Activated T-cell treated with anti-CD3 and anti-CD28 coated beads, Interleukin-2, amount 50 U/mL, for 24 hours (primary cell): ENCODE measurements around the gene TP53RK.

ENCODE experiments used
- DNase-seq: peaks from one replicate; pipeline ENCODE4 v3.0.0-alpha.2; 2020
- H3K27ac Mint-ChIP-seq: 2 replicates; pipeline ENCODE4 v1.8.0; 2020; ENCODE audit warnings: mild to moderate bottlenecking, mixed read lengths
- H3K27me3 Mint-ChIP-seq: 2 replicates; pipeline ENCODE4 v1.8.0; 2020; ENCODE audit warnings: mixed read lengths
- H3K36me3 Mint-ChIP-seq: 2 replicates; pipeline ENCODE4 v1.8.0; 2020; ENCODE audit warnings: low read depth, mixed read lengths
- H3K4me1 Mint-ChIP-seq: 2 replicates; pipeline ENCODE4 v1.8.0; 2020; ENCODE audit warnings: low read depth, mixed read lengths
- H3K4me3 Mint-ChIP-seq: 2 replicates; pipeline ENCODE4 v1.8.0; 2020; ENCODE audit warnings: mild to moderate bottlenecking, moderate library complexity, mixed read lengths
- H3K9me3 Mint-ChIP-seq: 2 replicates; pipeline ENCODE4 v1.8.0; 2020; ENCODE audit warnings: mixed read lengths

Gene TP53RK

DNA sequence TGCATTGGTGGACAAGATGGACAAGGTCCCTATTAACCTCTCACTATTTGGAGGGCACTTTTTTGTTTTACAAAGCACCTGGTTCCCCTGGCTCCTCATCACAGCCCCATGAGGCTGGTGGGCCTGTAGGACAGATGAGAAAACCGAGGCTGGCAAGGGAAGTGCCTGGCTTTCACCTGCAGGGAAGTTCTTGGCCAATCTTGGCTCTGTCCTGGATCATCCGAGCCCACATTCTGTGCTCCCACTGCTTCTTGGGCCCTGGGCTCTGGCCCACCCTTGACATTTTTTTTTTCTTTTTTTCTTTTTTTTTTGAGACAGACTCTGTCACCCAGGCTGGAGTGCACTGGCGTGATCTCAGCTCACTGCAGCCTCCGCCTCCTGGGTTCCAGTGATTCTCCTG lies 52.7 kb downstream of the TP53RK start:
- no peak for DNase-seq
- no peak overlapping the region for H3K4me3 Mint-ChIP-seq
- no peaks in the 10 kb centered on the region for H3K9me3 Mint-ChIP-seq
- H3K4me1 Mint-ChIP-seq = no peaks in the 10 kb centered on the region
- no peak overlapping the region for H3K27ac Mint-ChIP-seq
- H3K27me3 Mint-ChIP-seq = peaks cover 44% of the 10 kb centered on the region
- no peaks in the 10 kb centered on the region for H3K36me3 Mint-ChIP-seq

- Mint-ChIP-seq H3K4me3 (no peak overlapping the region), H3K27me3 (peaks cover 48% of the 10 kb centered on the region), H3K27ac (no peak overlapping the region), H3K4me1 (no peaks in the 10 kb centered on the region), H3K9me3 (no peaks in the 10 kb centered on the region), H3K36me3 (no peaks in the 10 kb centered on the region)
- DNase-seq = no peak
Measured at GRCh38 chr20:46635514-46636136, 53.6 kb downstream of the TP53RK start.

GRCh38 chr20:46634528-46634927 lies 54.7 kb downstream of the TP53RK start:
- Mint-ChIP-seq H3K4me3 (no peak overlapping the region), H3K27ac (no peak overlapping the region), H3K36me3 (no peaks in the 10 kb centered on the region), H3K9me3 (peaks cover 9% of the 10 kb centered on the region), H3K4me1 (no peaks in the 10 kb centered on the region), H3K27me3 (peaks cover 51% of the 10 kb centered on the region)
- DNase-seq = no peak
